ENCODE measurements around the gene PRPF40B.

DNA sequence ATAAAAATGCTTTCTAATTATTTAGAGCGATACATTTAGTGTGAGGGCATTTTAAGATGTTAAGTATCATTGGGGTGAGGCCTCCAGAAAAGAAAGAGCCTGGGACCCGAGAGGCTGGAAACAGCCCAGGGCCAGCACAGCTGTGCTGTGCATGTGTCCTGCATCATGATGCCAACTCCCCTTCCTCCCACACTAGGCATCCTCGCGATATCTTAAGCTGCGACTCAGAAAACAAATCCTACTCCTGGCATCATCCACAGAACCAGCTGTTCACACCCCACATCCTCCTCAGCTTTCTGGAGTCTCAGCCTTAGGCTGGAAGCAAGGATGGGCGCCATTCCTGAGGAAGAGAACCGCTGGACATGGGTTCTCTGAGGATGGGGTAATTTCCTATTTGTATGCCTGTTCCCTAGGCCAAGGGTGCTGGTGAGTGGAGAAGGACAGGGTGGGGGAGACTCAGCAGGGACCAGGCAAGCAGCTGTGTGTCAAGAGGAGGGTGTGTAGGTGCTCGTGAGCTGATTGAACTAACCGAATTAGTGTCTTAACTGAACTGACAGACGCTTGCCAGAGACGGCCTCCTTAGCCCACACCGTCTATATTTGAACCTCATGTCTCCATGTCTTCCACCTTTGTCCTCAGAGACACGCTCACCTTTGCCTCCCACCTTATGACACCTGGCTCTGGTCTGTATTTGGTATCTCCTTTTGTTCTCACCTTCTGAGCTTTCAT lies 39.8 kb upstream of the PRPF40B start:
- TF ChIP-seq, protein P1, sequence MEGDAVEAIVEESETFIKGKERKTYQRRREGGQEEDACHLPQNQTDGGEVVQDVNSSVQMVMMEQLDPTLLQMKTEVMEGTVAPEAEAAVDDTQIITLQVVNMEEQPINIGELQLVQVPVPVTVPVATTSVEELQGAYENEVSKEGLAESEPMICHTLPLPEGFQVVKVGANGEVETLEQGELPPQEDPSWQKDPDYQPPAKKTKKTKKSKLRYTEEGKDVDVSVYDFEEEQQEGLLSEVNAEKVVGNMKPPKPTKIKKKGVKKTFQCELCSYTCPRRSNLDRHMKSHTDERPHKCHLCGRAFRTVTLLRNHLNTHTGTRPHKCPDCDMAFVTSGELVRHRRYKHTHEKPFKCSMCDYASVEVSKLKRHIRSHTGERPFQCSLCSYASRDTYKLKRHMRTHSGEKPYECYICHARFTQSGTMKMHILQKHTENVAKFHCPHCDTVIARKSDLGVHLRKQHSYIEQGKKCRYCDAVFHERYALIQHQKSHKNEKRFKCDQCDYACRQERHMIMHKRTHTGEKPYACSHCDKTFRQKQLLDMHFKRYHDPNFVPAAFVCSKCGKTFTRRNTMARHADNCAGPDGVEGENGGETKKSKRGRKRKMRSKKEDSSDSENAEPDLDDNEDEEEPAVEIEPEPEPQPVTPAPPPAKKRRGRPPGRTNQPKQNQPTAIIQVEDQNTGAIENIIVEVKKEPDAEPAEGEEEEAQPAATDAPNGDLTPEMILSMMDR (IDR thresholded peaks at IDR 0.05; ENCODE audit: low read length): no peak
- no peak for TF ChIP-seq EZH2 (IDR thresholded peaks at IDR 0.05; ENCODE audit: borderline replicate concordance, low read length)
